ENCODE measurements around the gene CLEC4F. TPM values are rescaled to one million over a fixed set of nuclear protein-coding genes. Genes with fewer than 3 reads are reported as not detected.

CLEC4F gene
- total RNA-seq, 4 donors from 2014 or later, result 0.67 to 32.2 TPM; not detected in 2

DNA sequence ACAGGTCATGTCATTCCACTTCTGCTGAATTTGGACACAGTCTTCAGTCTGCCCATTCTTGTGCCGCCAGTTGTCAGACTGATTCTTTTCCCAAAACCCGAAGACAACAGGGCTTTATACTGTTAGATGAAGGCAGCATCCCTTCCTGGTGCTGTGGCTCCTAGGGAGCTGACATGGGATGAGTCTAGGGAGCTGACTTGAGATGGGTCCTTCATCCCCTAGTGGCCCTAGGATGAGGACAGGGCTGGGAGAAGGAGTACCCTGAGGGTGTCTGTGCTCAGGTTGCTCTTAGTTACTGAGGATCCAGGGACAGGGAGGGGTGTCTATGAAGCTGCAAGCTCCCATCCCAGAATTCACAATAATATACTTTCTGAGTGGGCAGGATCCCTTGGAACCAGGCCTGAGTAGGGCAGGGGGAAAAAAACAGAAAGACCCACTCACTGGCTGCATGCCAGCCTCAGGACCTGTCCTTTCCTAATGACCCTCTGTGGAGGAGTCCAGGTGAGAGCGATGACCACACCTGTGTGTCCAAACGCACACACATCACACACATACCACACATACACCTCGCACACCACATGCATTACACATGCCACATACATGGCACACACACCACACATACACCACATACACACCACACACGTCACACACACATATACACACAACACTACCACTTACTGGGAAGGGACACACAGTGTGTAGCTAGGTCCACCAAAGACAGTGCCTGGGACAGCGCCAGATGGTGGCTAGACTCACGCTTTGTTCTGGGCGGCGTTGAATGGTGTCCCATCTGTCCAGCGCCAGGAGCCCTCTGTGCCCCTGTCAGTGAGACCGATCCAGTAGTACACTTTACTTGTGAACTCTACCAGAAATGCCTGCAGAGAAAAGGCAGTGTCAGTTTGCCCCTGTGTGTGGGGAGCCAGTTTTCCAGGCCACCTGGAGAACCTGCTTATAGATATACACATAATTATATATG lies 11.1 kb downstream of the CLEC4F start:
- no peaks in the 10 kb centered on the region for H3K27me3 ChIP-seq
- H3K9me3 ChIP-seq, result no peaks in the 10 kb centered on the region
- no peaks in the 10 kb centered on the region for H3K36me3 ChIP-seq
- H3K27ac ChIP-seq, result no peak overlapping the region
- no peaks in the 10 kb centered on the region for H3K4me1 ChIP-seq
- no peak for DNase-seq
- TF ChIP-seq, protein P1, sequence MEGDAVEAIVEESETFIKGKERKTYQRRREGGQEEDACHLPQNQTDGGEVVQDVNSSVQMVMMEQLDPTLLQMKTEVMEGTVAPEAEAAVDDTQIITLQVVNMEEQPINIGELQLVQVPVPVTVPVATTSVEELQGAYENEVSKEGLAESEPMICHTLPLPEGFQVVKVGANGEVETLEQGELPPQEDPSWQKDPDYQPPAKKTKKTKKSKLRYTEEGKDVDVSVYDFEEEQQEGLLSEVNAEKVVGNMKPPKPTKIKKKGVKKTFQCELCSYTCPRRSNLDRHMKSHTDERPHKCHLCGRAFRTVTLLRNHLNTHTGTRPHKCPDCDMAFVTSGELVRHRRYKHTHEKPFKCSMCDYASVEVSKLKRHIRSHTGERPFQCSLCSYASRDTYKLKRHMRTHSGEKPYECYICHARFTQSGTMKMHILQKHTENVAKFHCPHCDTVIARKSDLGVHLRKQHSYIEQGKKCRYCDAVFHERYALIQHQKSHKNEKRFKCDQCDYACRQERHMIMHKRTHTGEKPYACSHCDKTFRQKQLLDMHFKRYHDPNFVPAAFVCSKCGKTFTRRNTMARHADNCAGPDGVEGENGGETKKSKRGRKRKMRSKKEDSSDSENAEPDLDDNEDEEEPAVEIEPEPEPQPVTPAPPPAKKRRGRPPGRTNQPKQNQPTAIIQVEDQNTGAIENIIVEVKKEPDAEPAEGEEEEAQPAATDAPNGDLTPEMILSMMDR (IDR thresholded peaks at IDR 0.05), result no peak
- TF ChIP-seq POLR2A (IDR thresholded peaks at IDR 0.05), result no peak
- no peak overlapping the region for H3K4me3 ChIP-seq

DNA sequence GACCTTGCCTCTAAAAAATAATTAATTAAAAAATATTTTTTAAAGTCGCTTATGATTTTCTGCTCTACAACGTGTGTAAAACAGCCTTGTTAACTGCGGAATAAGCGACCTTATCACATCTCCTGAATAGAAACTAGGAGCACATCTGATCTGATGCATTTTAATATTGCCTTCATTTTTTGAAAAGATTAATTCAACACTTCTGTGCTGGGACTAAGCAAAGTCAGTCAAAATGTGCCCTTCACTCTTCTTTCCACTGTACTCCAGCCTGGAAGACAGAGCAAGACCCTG lies 12.6 kb downstream of the CLEC4F start:
- TF ChIP-seq, protein P1 (IDR thresholded peaks at IDR 0.05), result no peak
- TF ChIP-seq POLR2A (IDR thresholded peaks at IDR 0.05), result no peak
- H3K36me3 ChIP-seq, result no peaks in the 10 kb centered on the region
- H3K9me3 ChIP-seq, result no peaks in the 10 kb centered on the region
- H3K4me1 ChIP-seq, result no peaks in the 10 kb centered on the region
- no peak for DNase-seq
- no peak overlapping the region for H3K4me3 ChIP-seq
- H3K27ac ChIP-seq, result no peak overlapping the region
- H3K27me3 ChIP-seq, result no peaks in the 10 kb centered on the region

DNA sequence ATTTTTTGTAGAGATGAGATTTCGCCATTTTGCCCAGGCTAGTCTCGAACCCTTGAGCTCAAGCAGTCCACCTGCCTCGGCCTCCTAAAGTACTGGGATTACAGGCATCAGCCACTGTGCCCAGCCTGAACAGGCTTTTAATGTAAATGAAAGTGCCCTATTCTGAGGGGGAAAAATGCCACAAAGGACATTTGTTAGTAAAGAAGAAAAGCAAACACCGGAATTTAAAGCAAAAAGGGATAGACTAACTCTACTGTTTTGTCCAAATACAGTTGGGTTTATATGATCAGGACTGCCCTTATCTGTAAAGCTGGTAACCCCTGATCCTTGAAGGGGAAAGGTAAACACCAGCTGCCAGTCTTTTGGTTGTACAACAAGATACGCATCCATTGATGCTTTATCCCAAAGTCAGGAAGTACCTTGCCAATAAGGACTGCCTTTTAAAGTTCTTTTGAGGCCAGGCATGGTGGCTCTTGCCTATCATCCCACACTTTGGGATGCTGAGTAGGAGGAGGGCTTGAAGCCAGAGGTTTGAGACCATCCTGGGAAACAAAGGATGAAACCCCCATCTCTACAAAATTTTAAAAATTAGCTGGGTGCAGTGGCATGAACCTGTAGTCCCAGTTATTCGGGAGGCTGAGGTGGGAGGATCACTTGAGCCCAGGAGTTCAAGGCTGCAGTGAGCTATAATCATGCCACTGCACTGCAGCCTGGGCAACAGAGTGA lies 13.1 kb downstream of the CLEC4F start:
- TF ChIP-seq, protein P1 (IDR thresholded peaks at IDR 0.05), result no peak
- no peak for TF ChIP-seq POLR2A (IDR thresholded peaks at IDR 0.05)
- Histone ChIP-seq H3K27ac (no peak overlapping the region), H3K27me3 (no peaks in the 10 kb centered on the region), H3K4me1 (no peaks in the 10 kb centered on the region), H3K36me3 (no peaks in the 10 kb centered on the region), H3K9me3 (no peaks in the 10 kb centered on the region), H3K4me3 (no peak overlapping the region)
- DNase-seq, result no peak

DNA sequence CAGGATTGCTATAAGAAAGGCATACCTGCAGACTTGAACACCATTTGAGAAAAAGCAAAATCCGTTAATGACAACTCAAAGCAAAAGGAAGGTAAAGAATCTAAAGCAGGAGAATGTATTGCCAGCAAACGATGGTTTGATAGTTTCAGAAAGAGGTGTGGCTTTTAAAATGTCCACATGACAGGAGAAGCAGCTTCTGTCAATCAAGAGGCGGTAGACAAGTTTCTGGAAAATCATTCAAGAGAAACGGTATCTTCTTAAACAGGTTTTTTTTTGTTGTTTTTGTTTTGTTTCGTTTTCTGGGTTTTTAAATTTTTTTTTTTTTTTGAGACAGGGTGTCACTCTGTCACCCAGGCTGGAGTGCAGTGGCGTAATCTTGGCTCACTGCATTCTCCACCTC lies 13.8 kb downstream of the CLEC4F start:
- Histone ChIP-seq H3K27me3 (no peaks in the 10 kb centered on the region), H3K9me3 (no peaks in the 10 kb centered on the region), H3K36me3 (no peaks in the 10 kb centered on the region), H3K4me1 (no peaks in the 10 kb centered on the region), H3K27ac (no peak overlapping the region), H3K4me3 (no peak overlapping the region)
- DNase-seq, result no peak
- no peak for TF ChIP-seq POLR2A (IDR thresholded peaks at IDR 0.05)
- TF ChIP-seq, protein P1 (IDR thresholded peaks at IDR 0.05), result no peak

DNA sequence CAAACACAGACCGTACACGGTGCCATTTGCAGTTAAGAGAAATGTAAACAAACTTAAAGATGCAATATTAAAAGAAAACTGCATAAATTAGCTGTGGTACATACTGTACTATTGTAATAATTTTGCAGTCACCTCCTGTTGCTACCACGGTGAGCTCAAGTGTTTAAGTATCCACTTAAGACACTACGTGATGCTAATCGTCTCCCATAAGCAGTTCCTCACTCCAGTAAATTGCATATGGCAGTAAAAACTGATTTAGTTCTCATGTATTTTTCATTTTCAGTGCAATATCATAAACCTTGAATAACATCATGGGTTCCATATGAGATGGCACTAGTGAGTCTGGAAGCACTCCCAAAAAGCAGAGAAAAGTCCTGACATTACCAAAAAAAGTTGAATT lies 14.4 kb downstream of the CLEC4F start:
- Histone ChIP-seq H3K4me1 (no peaks in the 10 kb centered on the region), H3K36me3 (no peaks in the 10 kb centered on the region), H3K27ac (no peak overlapping the region), H3K27me3 (no peaks in the 10 kb centered on the region), H3K4me3 (no peak overlapping the region), H3K9me3 (no peaks in the 10 kb centered on the region)
- TF ChIP-seq POLR2A (IDR thresholded peaks at IDR 0.05), result no peak
- TF ChIP-seq, protein P1 (IDR thresholded peaks at IDR 0.05), result no peak
- DNase-seq, result no peak

Measured in Peyer's patch (tissue), 4 donors.